ENCODE measurements around the gene ALK. TPM values are rescaled to one million over a fixed set of nuclear protein-coding genes. Genes with fewer than 3 reads are reported as not detected.
A peak's percentile ranks its signal among the peaks of the same experiment; 100 is the strongest.

ALK gene
- total and polyA plus RNA-seq, 7 donors: 0.31 to 2.9 (median 1.2) TPM; not detected in 1

GRCh38 chr2:29155578-29155977 lies 765.8 kb downstream of the ALK start:
- DNase-seq: no peak
- intact Hi-C loops (cut with DNase I): no loop called here
- H3K4me3 ChIP-seq: no peak overlapping the region

GRCh38 chr2:29154610-29155009 lies 766.8 kb downstream of the ALK start:
- peaks cover 0 to 9% (median 0%) of the 10 kb centered on the region in 4 donors for H3K4me1 ChIP-seq
- H3K9me3 ChIP-seq: no peaks in the 10 kb centered on the region
- H3K27me3 ChIP-seq: no peaks in the 10 kb centered on the region
- DNase-seq: no peak
- H3K36me3 ChIP-seq: peaks cover 9 to 79% (median 19%) of the 10 kb centered on the region in 4 donors
- intact Hi-C loops (cut with DNase I): no loop called here
- 92 to 95% methylated on average over 2 of the region's 2 CpGs for WGBS, 2 donors
- no peak overlapping the region for H3K4me3 ChIP-seq
- TF ChIP-seq POLR2AphosphoS5 (IDR thresholded peaks at IDR 0.05) (no peak), EP300 (IDR thresholded peaks at IDR 0.05) (no peak), POLR2A (IDR thresholded peaks at IDR 0.05) (no peak), CTCF (IDR thresholded peaks at IDR 0.05) (no peak)
- H3K27ac ChIP-seq: no peak overlapping the region

More at GRCh38 chr2:29155578-29155977, 765.8 kb downstream of the ALK start:
- 47 to 48% methylated on average over 2 of the region's 2 CpGs for WGBS, 2 donors
- Histone ChIP-seq H3K9me3 (no peaks in the 10 kb centered on the region), H3K27ac (no peak overlapping the region), H3K27me3 (no peaks in the 10 kb centered on the region), H3K36me3 (peaks cover 9 to 88% (median 19%) of the 10 kb centered on the region in 4 donors), H3K4me1 (peaks cover 0 to 9% (median 0%) of the 10 kb centered on the region in 4 donors)
- TF ChIP-seq POLR2AphosphoS5 (IDR thresholded peaks at IDR 0.05) (no peak), CTCF (IDR thresholded peaks at IDR 0.05) (no peak), EP300 (IDR thresholded peaks at IDR 0.05) (no peak), POLR2A (IDR thresholded peaks at IDR 0.05) (no peak)

GRCh38 chr2:29147963-29148362 lies 773.4 kb downstream of the ALK start:
- WGBS, 2 donors: 56 to 75% methylated on average over 3 of the region's 3 CpGs

DNA sequence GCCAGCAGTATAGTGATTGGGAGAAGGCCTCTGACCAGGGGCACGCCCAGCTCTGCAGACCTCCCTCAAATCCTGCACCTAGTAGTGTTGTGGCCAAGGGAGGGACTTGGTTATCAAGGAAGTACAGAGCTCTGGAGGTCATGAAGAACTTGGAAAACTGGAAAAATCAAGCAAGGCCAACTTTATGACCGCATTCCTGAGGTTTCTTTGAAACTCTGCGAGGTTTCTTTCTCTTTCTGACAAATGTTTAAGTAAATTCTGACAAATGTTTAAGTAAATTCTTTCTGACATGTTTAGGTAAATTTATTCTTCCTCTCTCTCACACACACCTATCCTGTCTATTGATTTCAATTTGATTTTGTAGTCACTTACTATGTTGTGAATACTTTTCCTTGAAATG lies 775.2 kb downstream of the ALK start:
- Histone ChIP-seq H3K27ac (no peak overlapping the region), H3K4me1 (no peaks in the 10 kb centered on the region), H3K36me3 (peaks cover 11 to 41% (median 16%) of the 10 kb centered on the region in 4 donors), H3K4me3 (no peak overlapping the region), H3K27me3 (no peaks in the 10 kb centered on the region), H3K9me3 (no peaks in the 10 kb centered on the region)
- intact Hi-C loops (cut with DNase I): no loop called here
- TF ChIP-seq POLR2AphosphoS5 (IDR thresholded peaks at IDR 0.05) (no peak), EP300 (IDR thresholded peaks at IDR 0.05) (no peak), POLR2A (IDR thresholded peaks at IDR 0.05) (no peak), CTCF (IDR thresholded peaks at IDR 0.05) (no peak)
- 76 to 79% methylated on average over 3 of the region's 3 CpGs for WGBS, 2 donors
- no peak for DNase-seq

More at GRCh38 chr2:29147963-29148362, 773.4 kb downstream of the ALK start:
- H3K4me1 ChIP-seq: no peaks in the 10 kb centered on the region
- peaks cover 11 to 52% (median 16%) of the 10 kb centered on the region in 4 donors for H3K36me3 ChIP-seq
- H3K4me3 ChIP-seq: no peak overlapping the region
- TF ChIP-seq POLR2A (IDR thresholded peaks at IDR 0.05) (no peak), POLR2AphosphoS5 (IDR thresholded peaks at IDR 0.05) (no peak), EP300 (IDR thresholded peaks at IDR 0.05) (no peak), CTCF (IDR thresholded peaks at IDR 0.05) (no peak)
- intact Hi-C loops (cut with DNase I): no loop called here
- DNase-seq: no peak
- no peaks in the 10 kb centered on the region for H3K9me3 ChIP-seq
- no peaks in the 10 kb centered on the region for H3K27me3 ChIP-seq
- no peak overlapping the region for H3K27ac ChIP-seq

- Histone ChIP-seq H3K4me1 (no peaks in the 10 kb centered on the region), H3K27ac (no peak overlapping the region), H3K36me3 (peaks cover 11 to 41% (median 16%) of the 10 kb centered on the region in 4 donors), H3K4me3 (no peak overlapping the region), H3K27me3 (no peaks in the 10 kb centered on the region), H3K9me3 (no peaks in the 10 kb centered on the region)
- 87 to 88% methylated on average over 6 of the region's 6 CpGs for WGBS, 2 donors
- intact Hi-C loops (cut with DNase I): no loop called here
- peak in 1 of 4 donors; percentile 26 for TF ChIP-seq POLR2AphosphoS5 (IDR thresholded peaks at IDR 0.05)
- TF ChIP-seq CTCF (IDR thresholded peaks at IDR 0.05): no peak
- no peak for DNase-seq
These were observed 777.7 kb downstream of the ALK start for GRCh38 chr2:29143657-29144056.

All from sigmoid colon (tissue), 7 donors.